GM18861 (cell line): ENCODE results near the gene TMEM63A.
"Not testable (repeated sequence)": the region's sequence is repeated elsewhere in the genome, so short reads cannot be mapped to it uniquely, and the experiment has no call there.

Experiments used
- ATAC-seq: cut with Tn5 transposase; IDR thresholded peaks from one replicate; pipeline ENCODE4 v1.9.1; 2021; ENCODE audit not compliant: unreplicated experiment

Gene TMEM63A

DNA sequence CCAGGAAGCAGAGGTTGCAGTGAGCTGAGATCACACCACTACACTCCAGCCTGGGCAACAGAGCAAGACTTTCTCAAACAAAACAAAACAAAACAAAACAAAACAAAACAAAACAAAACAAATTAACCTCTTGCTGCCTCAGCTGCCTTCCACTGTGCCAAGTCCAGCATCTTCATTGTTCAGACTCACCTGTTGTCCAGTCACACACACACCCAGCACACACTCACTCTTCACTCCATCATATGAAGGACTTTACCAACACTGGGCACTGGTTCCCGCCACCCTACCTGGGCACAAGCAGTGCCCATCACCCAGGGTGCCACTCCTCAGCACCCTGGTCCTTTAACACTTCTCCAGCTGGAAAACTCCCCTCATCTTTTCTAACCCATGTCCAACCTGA, 27.3 kb upstream of the TMEM63A start:
- no peak for ATAC-seq

DNA sequence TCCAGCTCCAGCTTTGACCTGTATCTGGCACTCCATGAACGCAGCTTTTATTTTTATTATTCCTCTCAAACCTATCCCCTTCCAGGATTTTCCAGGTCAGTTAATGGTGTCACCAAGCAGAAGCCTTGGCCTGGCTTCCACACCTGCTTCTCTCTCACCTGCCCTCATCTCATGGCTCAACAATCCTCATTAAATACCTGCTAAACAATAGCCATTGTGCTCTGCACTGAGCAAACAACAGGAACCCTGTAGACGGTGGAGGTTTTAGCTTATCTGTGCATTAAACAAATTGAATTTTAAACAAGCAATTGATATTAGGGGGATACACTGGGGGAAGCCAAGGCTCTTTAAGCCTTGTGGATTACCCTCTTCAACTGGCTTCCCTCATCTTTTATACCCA, 26.6 kb upstream of the TMEM63A start:
- ATAC-seq = no peak

DNA sequence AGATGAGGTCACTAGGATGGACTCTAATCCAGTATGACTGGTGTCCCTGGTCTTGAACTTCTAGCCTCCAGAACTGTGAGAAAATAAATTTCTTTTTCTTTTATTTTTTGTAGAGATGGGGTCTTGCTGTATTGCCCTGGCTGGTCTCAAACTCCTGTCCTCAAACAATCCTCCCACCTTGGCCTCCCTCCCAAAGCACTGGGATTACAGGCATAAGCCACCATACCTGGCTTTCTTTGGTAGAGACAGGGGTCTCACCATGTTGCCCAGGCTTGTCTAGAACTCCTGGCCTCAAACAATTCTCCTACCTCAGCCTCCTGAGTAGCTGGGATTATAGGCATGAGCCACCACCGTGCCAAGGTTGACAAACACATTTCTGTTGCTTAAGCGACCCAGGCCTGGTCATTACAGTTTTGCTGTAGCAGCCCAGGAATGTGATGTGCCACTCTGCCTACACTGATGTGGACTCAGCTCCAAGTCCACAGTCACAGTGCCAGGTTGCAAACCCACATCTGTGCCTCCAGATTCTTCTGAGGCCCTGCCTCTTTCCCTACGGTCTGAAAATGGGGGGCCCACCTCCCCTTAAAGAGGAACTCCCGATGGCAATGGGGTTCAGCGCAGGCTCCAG, 25.9 kb upstream of the TMEM63A start:
- ATAC-seq = no peak

DNA sequence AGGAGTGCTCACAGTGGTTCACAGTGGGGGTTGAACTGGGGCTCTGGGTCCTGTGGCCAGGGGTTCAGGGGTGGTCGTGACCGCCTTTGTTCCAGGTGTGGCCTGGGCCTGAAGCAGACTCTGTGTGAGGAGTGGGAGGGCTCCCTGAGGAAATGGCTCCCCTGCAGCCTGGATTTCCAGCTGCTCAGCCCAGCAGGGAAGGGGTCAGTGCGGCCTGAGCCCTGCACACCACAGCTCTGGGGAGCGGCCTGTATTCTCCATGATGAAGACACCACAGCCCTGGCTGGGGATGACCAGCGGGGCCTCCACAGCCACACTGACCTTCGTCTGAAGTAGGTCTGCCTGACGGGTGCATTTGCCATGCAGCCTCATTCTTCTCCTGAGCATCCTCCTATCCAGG, 25.2 kb upstream of the TMEM63A start:
- ATAC-seq = no peak

GRCh38 chr1:225906467-225906866, 24.3 kb upstream of the TMEM63A start:
- no peak for ATAC-seq

DNA sequence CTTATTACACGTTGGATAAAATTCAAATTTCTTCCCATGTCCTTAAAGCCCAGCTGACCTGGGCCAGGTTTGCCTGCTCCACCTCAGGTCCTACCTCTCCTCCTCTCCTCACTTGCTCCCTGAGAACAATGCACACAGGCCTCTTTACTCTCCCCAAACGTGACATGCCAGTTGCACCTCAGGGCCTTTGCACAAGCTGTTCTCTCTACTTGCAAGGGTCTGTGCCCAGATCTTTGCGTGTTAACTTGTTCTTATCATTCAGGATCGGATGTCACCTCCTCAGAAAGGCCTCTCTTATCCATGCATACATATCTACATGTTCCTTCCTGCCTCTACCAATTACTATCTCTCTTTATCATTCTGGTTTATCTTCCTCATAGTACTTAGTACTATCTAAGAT, 21.4 kb upstream of the TMEM63A start:
- no peak for ATAC-seq

- ATAC-seq = no peak
Measured at GRCh38 chr1:225899044-225899925, 17.1 kb upstream of the TMEM63A start.

DNA sequence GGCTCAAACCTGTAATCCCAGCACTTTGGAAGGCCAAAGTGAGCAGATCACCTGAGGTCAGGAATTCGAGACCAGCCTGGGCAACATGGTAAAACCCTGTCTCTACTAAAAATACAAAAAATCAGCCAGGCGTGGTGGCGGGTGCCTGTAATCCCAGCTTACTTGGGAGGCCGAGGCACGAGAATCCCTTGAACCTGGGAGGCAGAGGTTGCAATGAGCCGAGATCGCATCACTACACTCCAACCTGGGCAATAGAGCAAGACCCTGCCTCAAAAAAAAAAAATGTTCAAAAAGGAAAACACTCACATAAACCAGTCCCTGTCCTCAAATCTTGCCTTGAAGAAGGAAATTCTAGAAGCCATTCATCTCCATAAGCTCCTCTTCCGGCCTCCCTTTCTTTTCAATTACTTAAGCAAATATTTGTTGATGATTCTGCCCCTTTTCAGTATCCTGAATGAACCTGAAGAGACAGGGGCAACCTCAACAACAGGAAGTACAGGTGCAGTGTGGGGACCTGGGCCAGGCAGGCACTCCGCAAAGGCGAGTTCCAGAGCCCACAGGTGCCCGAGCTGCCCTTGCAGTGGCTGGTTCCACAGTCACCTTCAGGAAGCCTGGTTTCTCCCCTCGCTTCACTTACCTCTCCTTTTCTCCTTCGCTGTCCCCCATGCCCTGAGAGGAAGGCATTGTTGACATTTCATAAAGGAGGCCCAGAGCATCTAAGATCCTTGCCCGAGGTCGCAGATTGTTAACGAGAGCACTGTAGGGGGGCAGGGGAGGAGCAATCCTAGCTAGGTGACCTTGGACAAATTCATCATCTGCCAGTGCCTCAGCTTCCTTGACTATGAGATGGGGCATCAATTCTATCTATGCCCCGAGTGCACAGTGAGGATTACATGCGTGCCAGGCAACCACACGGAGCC, 15.7 kb upstream of the TMEM63A start:
- no peak for ATAC-seq

- ATAC-seq = peak; percentile 100
Measured at GRCh38 chr1:225896937-225897549, 14.9 kb upstream of the TMEM63A start.

GRCh38 chr1:225896494-225896893, 14.3 kb upstream of the TMEM63A start:
- ATAC-seq = no peak

DNA sequence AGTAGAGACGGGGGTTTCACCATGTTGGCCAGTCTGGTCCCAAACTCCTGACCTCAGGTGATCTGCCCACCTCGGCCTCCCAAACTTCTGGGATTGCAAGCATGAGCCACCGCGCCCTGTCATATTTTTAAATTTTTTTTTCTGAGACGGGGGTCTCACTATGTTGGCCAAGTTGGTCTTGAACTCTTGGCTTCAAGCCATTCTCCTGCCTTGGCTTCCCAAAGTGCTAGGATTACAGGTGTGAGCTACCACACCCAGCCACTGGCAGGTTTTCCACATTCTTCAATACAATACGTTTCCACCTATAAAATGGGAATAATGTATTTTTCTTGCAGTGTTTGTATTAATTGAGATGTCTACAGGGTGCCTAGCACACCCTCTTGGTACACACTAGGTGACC, 10.1 kb upstream of the TMEM63A start:
- ATAC-seq = no peak

GRCh38 chr1:225891229-225891972, 9.2 kb upstream of the TMEM63A start:
- ATAC-seq = no peak

DNA sequence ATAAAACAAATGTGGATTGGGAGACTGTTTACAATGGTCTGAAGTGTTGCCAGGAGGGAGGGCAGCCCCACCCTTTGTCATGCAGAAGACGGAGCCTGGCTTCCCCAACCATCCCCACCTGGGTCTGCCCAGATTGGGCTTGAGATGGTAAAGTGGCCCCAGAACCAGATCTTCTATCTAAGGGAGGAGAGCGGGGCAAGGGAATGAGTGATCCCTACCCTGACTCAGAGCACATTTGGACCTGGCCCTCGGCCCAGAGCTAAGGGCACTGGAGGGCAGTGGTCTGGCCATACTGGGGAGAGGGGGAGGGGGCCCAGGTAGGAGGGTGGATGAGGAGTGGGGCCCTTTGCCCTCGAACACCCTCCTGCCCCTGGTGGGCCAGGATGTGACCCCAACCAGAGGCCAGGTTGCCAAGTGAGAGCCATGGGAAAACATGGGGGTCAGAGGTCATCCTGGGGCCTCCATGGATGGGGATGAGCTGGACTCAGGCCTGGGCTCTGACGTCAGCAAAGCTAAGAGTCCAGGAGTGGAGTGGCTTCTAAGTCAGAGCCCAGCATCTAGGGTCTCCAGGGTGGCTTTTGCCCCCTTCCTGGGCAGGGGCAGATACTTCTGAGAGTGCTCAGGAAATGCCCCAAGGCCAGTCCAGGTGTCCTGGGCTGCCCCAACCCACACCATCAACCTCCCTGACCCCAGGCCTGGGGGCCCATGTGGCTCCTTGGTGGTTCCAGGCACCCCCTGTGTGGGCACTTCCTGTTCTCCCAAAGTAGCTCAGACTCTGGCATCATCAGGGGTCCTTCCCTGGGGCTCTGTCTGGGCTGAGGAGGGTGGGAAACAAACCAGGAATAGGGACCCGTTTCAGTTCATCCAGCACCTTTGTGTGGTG, 8.4 kb upstream of the TMEM63A start:
- ATAC-seq = no peak

DNA sequence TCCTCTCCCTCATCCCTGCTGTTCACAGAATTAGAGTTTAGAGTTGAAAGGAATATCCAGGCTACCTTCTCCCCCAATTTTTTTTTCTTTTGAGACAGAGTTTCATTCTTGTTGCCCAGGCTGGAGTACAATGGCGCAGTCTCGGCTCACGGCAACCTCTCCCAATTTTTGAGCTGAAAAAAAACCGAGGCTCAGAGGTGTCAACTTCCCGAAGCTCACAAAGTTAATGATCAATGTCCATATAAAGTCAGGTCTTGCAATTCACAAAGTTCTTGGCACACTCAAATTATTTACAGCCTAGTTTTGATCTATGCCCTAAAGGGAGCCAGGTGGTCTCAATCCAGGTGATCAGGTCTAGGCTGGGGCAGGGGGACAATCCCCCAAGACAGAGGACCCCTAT, 7.6 kb upstream of the TMEM63A start:
- no peak for ATAC-seq

- no peak for ATAC-seq
Measured at GRCh38 chr1:225888898-225889601, 6.9 kb upstream of the TMEM63A start, which contains the start of gene LEFTY1. Gene LEFTY1, minus strand, starts transcription at chr1:225889146. Its CDS starts 80 bp downstream, at chr1:225889066.

- no peak for ATAC-seq
Measured at GRCh38 chr1:225888289-225888897, 6.2 kb upstream of the TMEM63A start.

DNA sequence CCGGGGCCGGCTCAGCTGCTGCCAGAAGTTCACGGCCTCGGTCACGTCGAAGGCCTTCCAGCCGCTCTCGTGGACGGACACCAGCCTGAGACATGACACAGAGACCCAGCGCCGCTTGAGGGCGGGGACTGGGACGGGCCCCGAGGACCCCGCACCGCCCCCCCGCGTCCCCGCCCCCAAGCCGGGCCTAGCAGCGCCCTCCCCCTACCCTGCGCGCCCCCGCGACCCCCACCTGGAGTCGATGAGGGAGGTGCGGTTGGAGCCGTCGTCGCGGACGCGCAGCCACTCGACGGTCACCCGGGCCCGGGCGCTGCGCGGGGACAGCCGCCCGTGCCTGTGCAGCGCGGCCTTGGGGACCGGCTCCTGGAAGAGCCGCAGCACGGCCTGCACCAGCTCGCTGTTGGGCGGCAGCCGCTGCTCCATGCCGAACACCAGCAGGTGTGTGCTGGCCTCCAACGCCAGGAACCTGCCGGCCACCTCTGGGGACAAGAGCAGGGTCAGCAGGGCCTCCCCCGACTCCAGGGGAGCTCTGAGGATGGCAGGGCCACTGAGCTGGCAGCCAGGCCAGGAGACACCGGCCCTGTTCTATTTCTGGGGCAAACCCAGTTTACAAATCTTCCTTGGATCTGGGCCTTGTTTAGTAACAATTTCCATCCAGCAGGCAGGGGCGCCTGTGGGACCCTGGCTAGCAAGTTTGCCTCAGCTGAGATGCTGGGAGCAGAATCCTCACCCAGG, 5.5 kb upstream of the TMEM63A start:
- ATAC-seq = not testable (repeated sequence)

- no peak for ATAC-seq
Measured at GRCh38 chr1:225887030-225887314, 4.8 kb upstream of the TMEM63A start.
